ENCODE data around the gene EML6.

DNA sequence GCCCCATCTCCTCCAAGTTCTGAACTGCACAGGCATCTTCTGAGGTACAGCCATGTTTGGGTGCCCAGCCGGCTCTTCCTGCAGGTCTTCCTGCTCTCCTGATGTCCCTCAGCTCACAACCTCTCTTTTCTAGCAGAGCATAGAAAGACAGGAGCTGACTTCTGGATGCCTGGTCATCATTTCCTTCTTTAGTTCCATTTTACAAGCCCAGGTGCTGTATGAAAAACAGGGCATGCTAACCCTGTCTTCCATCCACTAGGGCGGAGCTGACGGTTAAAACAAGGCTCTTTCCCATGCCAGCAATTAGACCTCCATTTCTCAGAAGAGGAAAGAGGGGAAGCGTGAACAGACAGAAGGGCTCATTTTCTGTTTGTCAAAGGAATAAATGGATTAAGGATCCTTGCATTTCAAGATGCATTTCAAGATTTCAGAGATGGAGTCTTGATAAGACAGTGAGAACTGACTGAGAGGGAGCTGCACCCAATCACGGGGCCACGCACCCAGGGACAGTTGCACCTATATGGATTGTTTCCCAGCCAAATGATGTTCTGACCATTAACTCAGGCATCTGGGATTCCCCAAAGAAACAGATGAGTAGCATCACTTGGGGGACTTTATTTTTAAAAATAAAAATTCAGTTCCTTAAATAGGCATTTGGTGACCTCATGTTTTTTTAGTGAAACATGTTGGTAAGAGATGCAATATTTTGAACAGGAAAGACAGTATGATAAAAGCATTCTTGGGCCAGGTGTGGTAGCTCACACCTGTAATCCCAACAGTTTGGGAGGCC is 45.8 kb upstream of the EML6 start:
- no peak for TF ChIP-seq CTCF (conservative IDR thresholded peaks at IDR 0.05; ENCODE audit: low read length)
- no peak for TF ChIP-seq EZH2phosphoT487 (IDR thresholded peaks at IDR 0.05; ENCODE audit: borderline replicate concordance)
